IMR-90 (cell line): ENCODE data around the gene NEK6. TPM values are rescaled to one million over a fixed set of nuclear protein-coding genes. Genes with fewer than 3 reads are reported as not detected.

ENCODE experiments used
- ATAC-seq: fragments of 200-7000 bp; cut with Tn5 transposase; 2 replicates; pipeline ENCODE4 v1.9.1; 2020; ENCODE audit warnings: low read depth, mild to moderate bottlenecking, moderate library complexity
- BruUV-seq: library from RNA; stranded (reverse); fragments of 400-500 nt; replicated peaks from 2 replicates; lab custom pipeline; 2021; lab: Mats Ljungman, UMichigan
- CTCF ChIA-PET: fragments of 300-600 bp; formaldehyde crosslinking; extraction: SDS; loops from one replicate; lab custom pipeline; 2021; ENCODE audit warnings: antibody characterized with exemption; lab: Yijun Ruan, JAX
- POLR2A ChIA-PET: fragments of 300-600 bp; sonication (Branson Sonifier 250); formaldehyde crosslinking; loops from one replicate; lab custom pipeline; 2022; ENCODE audit warnings: antibody characterized with exemption; ENCODE audit not compliant: unreplicated experiment; lab: Charles Lee
- DNase-seq: peaks from one replicate; pipeline ENCODE4 v3.0.0; 2013
- H2AFZ ChIP-seq: replicated peaks from 2 replicates; pipeline ENCODE3; 2013; ENCODE audit warnings: low read length, mild to moderate bottlenecking; ENCODE audit not compliant: poor library complexity
- H2AK5ac ChIP-seq: 2 replicates; pipeline ENCODE4 v1.6.1; 2013; ENCODE audit warnings: low read depth, low read length, inconsistent platforms
- H2AK9ac ChIP-seq: replicated peaks from 2 replicates; pipeline ENCODE3; 2013; ENCODE audit warnings: mild to moderate bottlenecking, low read depth, low read length, moderate library complexity; ENCODE audit not compliant: poor library complexity
- H2BK120ac ChIP-seq: 2 replicates; pipeline ENCODE4 v1.6.1; 2013; ENCODE audit warnings: low read depth, low read length, inconsistent platforms
- H2BK15ac ChIP-seq: 3 replicates; pipeline ENCODE4 v1.6.1; 2013; ENCODE audit warnings: low read depth, low read length, inconsistent platforms
- H2BK20ac ChIP-seq: 2 replicates; pipeline ENCODE4 v1.6.1; 2013; ENCODE audit warnings: low read depth, mild to moderate bottlenecking, inconsistent platforms, low read length, moderate library complexity
- H2BK5ac ChIP-seq: 2 replicates; pipeline ENCODE4 v1.6.1; 2013; ENCODE audit warnings: mild to moderate bottlenecking, low read depth, low read length, inconsistent platforms; ENCODE audit not compliant: poor library complexity, severe bottlenecking
- H3K14ac ChIP-seq: replicated peaks from 2 replicates; pipeline ENCODE4 v1.6.1; 2013; ENCODE audit warnings: low read depth, low read length, inconsistent platforms
- H3K18ac ChIP-seq: 2 replicates; pipeline ENCODE4 v1.6.1; 2013; ENCODE audit warnings: low read depth, low read length, control low read depth
- H3K23ac ChIP-seq: 2 replicates; pipeline ENCODE4 v1.6.1; 2013; ENCODE audit warnings: low read depth, low read length, inconsistent platforms
- H3K27ac ChIP-seq: 2 replicates; pipeline ENCODE4 v1.5.1; 2013; ENCODE audit warnings: mild to moderate bottlenecking, control low read depth, low read length; ENCODE audit not compliant: insufficient read depth
- H3K27me3 ChIP-seq: 2 replicates; pipeline ENCODE4 v1.6.1; 2013; ENCODE audit warnings: low read length; ENCODE audit not compliant: control insufficient read depth, insufficient read depth
- H3K36me3 ChIP-seq: 2 replicates; pipeline ENCODE4 v1.6.1; 2013; ENCODE audit warnings: low read length, mixed read lengths; ENCODE audit not compliant: control insufficient read depth, insufficient read depth
- H3K4ac ChIP-seq: 2 replicates; pipeline ENCODE4 v1.6.1; 2013; ENCODE audit warnings: low read depth, low read length, inconsistent platforms
- H3K4me1 ChIP-seq: 2 replicates; pipeline ENCODE4 v1.6.1; 2013; ENCODE audit warnings: low read length, mixed read lengths; ENCODE audit not compliant: control insufficient read depth, insufficient read depth
- H3K4me2 ChIP-seq: 2 replicates; pipeline ENCODE4 v1.6.1; 2013; ENCODE audit warnings: low read depth, mild to moderate bottlenecking, control low read depth, low read length, moderate library complexity
- H3K4me3 ChIP-seq: 2 replicates; pipeline ENCODE4 v1.5.1; 2013; ENCODE audit warnings: low read depth, mild to moderate bottlenecking, control low read depth, low read length, moderate library complexity; ENCODE audit not compliant: insufficient read depth
- H3K56ac ChIP-seq: 2 replicates; pipeline ENCODE4 v1.6.1; 2013; ENCODE audit warnings: low read length, inconsistent platforms; ENCODE audit not compliant: insufficient read depth; ENCODE audit errors: extremely low read depth
- H3K79me1 ChIP-seq, 2 experiments: 2 replicates each; pipeline ENCODE4 v1.6.1; 2013; ENCODE audit warnings: low read length in 2 of 2, inconsistent platforms in 1 of 2, low read depth in 1 of 2
- H3K9ac ChIP-seq: 2 replicates; pipeline ENCODE4 v1.6.1; 2013; ENCODE audit warnings: low read depth, low read length, control low read depth
- H3K9me1 ChIP-seq: 2 replicates; pipeline ENCODE4 v1.6.1; 2013; ENCODE audit warnings: low read length, inconsistent platforms; ENCODE audit not compliant: insufficient read depth
- H3K9me3 ChIP-seq: 2 replicates; pipeline ENCODE4 v1.6.1; 2013; ENCODE audit warnings: low read length; ENCODE audit not compliant: control insufficient read depth, insufficient read depth
- H4K20me1 ChIP-seq: 2 replicates; pipeline ENCODE4 v1.6.1; 2013; ENCODE audit warnings: low read length, inconsistent platforms; ENCODE audit not compliant: insufficient read depth
- H4K5ac ChIP-seq: 2 replicates; pipeline ENCODE4 v1.6.1; 2013; ENCODE audit warnings: mild to moderate bottlenecking, low read depth, low read length, control low read depth
- H4K8ac ChIP-seq, 2 experiments: 2 replicates each; pipeline ENCODE4 v1.6.1; 2013; ENCODE audit warnings: low read depth in 2 of 2, low read length in 2 of 2, control low read depth in 1 of 2, inconsistent platforms in 1 of 2
- H4K91ac ChIP-seq: 2 replicates; pipeline ENCODE4 v1.6.1; 2013; ENCODE audit warnings: low read depth, low read length, inconsistent platforms; ENCODE audit not compliant: insufficient read depth
- CEBPB ChIP-seq: IDR thresholded peaks from 2 replicates; pipeline ENCODE4 v1.6.1; 2012; ENCODE audit warnings: low read depth, low read length, improper control_type of control experiment
- RFX5 ChIP-seq: IDR thresholded peaks from 2 replicates; pipeline ENCODE4 v1.8.0; 2012; ENCODE audit warnings: low read depth, mild to moderate bottlenecking, low read length, moderate library complexity
- WGBS, 2 experiments: methylation state at CpG; one replicate each; pipeline versions ENCODE4 v1.1.5 to v1.1.7; 2013; ENCODE audit warnings: missing lambda C conversion rate in 2 of 2; ENCODE audit not compliant: insufficient read length in 1 of 2; ENCODE audit errors: extremely low coverage in 2 of 2; 5-methylcytosine and 5-hydroxymethylcytosine counted together
- dilution Hi-C: fragments of 300-500 bp; cut with HindIII; formaldehyde crosslinking; loops from one replicate; pipeline ENCODE4 v1.14.3; 2018; ENCODE audit warnings: low sequenced_read_pairs; ENCODE audit not compliant: unreplicated experiment
- in situ Hi-C: fragments of 300-500 bp; cut with MboI; formaldehyde crosslinking; loops from 3 replicates; pipeline ENCODE4 v1.14.3; 2019; ENCODE audit warnings: low sequenced_read_pairs, inconsistent platforms, mixed read lengths
- intact Hi-C: fragments of 100-400 bp; cut with micrococcal nuclease; formaldehyde crosslinking; loops from 2 replicates; pipeline ENCODE4 v1.10.0; 2022
- polyA plus RNA-seq, 3 experiments: library from polyadenylated mRNA; depleted of rRNA; stranded (reverse); fragments of >200 nt; gene quantifications; 2 replicates each; pipeline ENCODE4 v1.2.3, GENCODE V29; 2012; ENCODE audit warnings: low replicate concordance in 1 of 3
- total RNA-seq: library from RNA; depleted of rRNA; stranded (reverse); fragments of >200 nt; gene quantifications from 2 replicates; pipeline ENCODE4 v1.2.3, GENCODE V29; 2012

NEK6 gene
- total and polyA plus RNA-seq, 2 of the 4 experiments (the other 2 are of a cell fraction), result 79.9 to 112 TPM

- peaks cover 37% of the 10 kb centered on the region for H3K9me1 ChIP-seq
- ChIA-PET POLR2A (no interaction called here), CTCF (no interaction called here)
- no peak overlapping the region for H2BK120ac ChIP-seq
- H4K8ac ChIP-seq, result peak overlapping the region in 1 of 2 experiments; percentile 18; a peak in 1 of 4 replicates
- 0 out of 2 replicates have a peak overlapping the region, but pooled peaks have one; percentile 17 for H3K27ac ChIP-seq
- H3K14ac ChIP-seq, result peak overlapping the region; percentile 1; the same call in 1 of the 2 replicates
- H2BK15ac ChIP-seq, result no peak overlapping the region
- no peaks in the 10 kb centered on the region for H3K27me3 ChIP-seq
- no peak overlapping the region for H3K56ac ChIP-seq
- peaks cover 76% of the 10 kb centered on the region for H3K36me3 ChIP-seq
- dilution Hi-C loops (no loop called here), intact Hi-C loops (no loop called here), in situ Hi-C loops (no loop called here)
- no peak overlapping the region for H3K18ac ChIP-seq
- H3K9ac ChIP-seq, result no peak overlapping the region
- peak overlapping the region; percentile 42; the same call in 1 of the 2 replicates for H2BK20ac ChIP-seq
- no peak overlapping the region; the same call in 1 of the 2 replicates for H4K91ac ChIP-seq
- H4K5ac ChIP-seq, result no peak overlapping the region
- H3K4me3 ChIP-seq, result no peak overlapping the region
- H3K4ac ChIP-seq, result peak overlapping the region; percentile 51
- no peaks in the 10 kb centered on the region for H3K9me3 ChIP-seq
- BruUV-seq, result no TSS peak
- no peak overlapping the region for H2AK9ac ChIP-seq
- TF ChIP-seq RFX5 (no peak), CEBPB (peak; percentile 93)
- peaks cover 74% of the 10 kb centered on the region for H4K20me1 ChIP-seq
- DNase-seq, result peak; percentile 79
- H2AFZ ChIP-seq, result no peak overlapping the region
- 90% methylated on average over 2 of the region's 4 CpGs; no CpG with 5 or more reads in 1 of the 2 experiments for WGBS, 2 experiments
- ATAC-seq, result peak; percentile 30
- H2AK5ac ChIP-seq, result no peak overlapping the region
- peak overlapping the region; percentile 26 for H2BK5ac ChIP-seq
- H3K4me1 ChIP-seq, result peaks cover 12% of the 10 kb centered on the region
- H3K79me1 ChIP-seq, result peaks cover 36 to 83% of the 10 kb centered on the region in 2 experiments
- H3K4me2 ChIP-seq, result no peak overlapping the region
- H3K23ac ChIP-seq, result peak overlapping the region; percentile 17; the same call in 1 of the 2 replicates
These were observed 96.1 kb downstream of the NEK6 start for GRCh38 chr9:124353811-124354274.
